CD4-positive, alpha-beta T cell treated with Interleukin-10 for 1 hour (primary cell): Measurements from ENCODE around the gene NCOA1.
"Not testable (repeated sequence)": the region's sequence is repeated elsewhere in the genome, so short reads cannot be mapped to it uniquely, and the experiment has no call there.

Source experiments
- DNase-seq: peaks from one replicate; pipeline ENCODE4 v3.0.0-alpha.2; 2020

NCOA1 gene

DNA sequence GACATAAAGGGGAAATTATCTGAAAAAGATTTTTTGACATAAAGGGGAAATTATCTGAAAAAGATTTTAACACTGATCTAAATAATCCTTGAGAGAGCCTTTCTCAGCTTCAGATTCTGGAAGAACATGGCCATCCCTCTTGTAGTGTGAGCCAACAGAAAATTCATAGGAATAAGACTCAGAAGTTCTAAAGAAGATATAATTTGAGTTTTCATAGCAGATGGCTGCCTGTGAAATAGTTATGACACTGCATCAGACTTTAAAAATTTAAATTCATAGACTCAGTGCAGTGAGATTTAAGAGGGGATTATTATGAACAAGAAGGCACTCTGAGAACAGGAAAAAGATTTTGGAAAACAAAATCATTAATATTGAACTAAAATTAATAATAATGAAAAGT is 50.6 kb downstream of the NCOA1 start:
- no peak for DNase-seq

DNA sequence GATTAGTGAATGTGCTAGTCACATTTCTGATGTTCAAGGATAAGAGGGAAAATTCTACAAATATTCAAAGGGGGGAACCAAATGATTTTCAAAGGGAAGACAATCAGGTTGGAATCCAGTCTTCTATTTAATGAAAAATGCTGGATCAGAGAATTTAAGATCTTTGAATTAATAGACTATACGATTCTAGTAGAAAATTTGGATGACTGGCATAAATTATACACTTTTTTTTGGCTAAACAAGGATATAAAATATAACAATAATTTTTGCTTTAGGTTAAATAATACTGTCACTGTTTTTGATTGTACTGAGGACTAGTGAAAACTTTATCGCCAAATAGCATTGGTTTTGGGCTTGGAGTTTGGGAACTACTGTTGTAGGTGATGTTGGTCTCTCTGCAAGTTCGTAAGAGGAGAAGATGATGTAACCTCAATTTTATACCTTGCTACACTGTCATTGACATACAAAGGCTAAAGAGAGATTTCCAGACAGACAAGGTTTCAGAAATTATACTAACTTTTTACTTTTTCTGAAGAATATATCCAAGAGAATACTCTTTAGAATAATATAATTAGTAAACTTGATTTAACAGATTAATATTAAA is 51.3 kb downstream of the NCOA1 start:
- no peak for DNase-seq

DNA sequence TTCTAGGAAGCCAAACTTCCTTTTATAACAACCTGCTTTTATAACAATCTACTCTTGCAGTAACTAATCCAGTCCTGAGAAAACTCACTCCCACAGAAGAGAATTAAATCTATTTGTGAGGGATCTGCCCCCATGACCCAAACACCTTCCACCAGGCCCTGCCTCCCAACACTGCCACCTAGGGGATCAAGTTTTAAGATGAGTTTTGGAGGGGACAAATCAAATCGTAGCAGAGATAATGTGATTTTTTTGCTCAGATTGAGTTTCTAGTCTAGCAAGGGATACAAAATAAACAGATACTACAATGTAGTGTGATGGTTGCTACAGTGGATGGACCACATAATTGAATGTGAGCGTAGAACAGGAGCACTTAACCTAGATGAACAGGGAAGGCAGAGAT is 52.2 kb downstream of the NCOA1 start:
- DNase-seq: peak; percentile 32

DNA sequence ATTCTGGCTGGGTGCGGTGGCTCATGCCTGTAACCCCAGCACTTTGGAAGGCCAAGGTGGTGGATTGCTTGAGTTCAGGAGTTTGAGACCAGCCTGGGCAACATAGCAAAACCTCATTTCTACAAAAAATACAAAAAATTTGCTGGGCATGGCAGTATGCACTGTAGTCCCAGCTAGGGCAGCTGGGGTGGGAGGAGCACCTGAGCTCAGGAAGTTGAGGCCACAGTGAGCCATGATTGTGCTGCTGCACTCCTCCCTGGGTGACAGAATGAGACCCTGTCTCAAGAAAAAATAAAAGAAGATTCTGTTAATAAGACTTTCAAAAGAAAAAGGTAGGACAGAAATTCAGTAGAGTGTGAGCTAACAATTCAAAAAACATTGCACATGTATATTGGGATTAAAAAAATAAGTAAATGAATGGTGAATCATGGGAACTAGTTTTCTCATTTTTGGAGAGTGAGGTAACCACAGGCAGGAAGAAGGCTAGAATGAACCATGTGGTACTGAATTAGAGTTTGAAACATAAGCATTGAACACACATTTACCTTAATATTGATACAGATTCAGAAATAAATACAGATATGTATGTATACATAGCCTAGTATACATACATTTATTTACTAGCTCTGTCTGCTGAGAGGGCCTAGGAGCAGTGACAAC is 53.5 kb downstream of the NCOA1 start:
- DNase-seq: no peak

DNA sequence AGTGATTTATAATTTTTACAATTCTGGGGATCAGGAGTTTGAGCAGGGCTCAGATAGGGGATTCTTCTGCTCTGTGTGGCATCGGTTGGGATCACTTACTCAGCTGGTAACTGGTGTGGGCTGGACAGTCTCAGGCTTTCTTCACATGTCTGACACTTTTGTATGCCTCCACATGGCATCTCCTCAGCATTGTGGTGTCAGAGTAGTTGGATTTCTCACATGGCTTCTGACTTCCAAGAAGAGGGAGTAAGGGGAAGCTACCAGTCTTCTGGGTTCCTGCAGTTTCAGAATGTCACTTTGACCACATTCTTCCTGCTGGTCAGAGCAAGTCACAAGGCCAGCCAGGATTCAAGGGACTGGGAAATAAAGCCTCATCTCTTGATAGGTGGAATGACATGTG is 55.6 kb downstream of the NCOA1 start:
- no peak for DNase-seq

DNA sequence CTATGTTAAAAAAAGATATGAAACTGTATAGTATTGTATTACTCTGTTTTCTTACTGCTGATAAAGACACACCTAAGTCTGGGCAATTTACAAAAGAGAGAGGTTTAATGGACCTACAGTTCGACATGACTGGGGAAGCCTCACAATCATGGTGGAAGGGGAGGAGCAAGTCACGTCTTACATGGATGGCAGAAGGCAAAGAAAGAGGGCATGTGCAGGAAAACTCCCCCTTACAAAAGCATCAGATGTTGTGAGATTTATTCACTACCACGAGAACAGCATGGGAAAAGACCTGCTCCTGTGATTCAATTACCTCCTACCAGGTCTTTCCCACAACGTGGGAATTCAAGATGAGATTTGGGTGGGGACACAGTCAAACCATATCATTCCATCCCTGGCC is 57.0 kb downstream of the NCOA1 start:
- no peak for DNase-seq

DNA sequence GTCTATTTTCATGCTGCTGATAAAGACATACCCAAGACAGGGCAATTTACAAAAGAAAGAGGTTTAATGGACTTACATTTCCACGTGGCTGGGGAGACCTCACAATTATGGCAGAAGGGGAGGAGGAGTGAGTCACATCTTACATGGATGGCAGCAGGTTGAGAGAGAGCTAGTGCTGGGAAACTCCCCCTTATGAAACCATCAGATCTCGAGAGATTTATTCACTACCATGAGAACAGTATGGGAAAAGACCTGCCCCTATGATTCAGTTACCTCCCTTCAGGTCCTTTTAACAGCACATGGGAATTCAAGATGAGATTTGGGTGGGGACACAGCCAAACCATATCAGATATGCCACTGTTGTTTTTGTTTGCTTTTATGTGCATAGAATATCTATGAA is 59.2 kb downstream of the NCOA1 start:
- not testable (repeated sequence) for DNase-seq

DNA sequence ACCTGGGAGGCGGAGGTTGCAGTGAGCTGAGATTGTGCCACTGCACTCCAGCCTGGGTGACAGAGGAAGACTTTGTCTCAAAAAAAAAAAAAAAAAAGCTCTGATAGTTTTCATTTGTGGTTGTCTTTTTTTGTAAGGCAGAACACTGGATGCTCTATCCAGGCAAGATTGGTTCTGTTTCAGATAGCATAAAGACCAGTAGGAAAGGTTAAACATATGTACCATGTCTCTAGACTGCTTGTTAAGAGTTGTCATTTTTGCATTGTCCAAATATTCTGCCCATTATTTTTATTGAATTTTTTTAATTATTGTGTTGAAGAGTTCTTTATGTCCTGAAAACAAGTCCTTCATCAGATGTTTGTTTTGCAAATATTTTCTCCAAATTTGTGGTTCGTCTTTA is 60.0 kb downstream of the NCOA1 start:
- no peak for DNase-seq

DNA sequence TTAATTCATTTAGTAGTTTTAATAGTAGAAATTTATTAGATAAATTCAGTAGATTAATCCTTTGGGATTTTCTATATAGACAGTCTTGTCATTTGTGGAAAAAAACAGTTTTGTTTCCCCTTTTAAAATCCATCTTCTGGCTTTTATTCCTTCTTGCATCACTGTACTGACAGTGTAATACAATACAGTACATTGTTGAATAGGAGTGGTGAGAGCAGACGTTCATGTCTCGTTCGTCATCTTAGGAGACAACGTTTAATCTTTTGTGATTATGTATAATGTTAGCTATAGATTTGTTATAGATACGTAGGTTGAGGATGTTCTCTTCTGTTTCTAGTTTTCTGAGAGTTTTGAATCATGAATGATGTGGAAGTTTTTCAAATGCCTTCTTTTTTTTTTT is 61.8 kb downstream of the NCOA1 start:
- DNase-seq: no peak

DNA sequence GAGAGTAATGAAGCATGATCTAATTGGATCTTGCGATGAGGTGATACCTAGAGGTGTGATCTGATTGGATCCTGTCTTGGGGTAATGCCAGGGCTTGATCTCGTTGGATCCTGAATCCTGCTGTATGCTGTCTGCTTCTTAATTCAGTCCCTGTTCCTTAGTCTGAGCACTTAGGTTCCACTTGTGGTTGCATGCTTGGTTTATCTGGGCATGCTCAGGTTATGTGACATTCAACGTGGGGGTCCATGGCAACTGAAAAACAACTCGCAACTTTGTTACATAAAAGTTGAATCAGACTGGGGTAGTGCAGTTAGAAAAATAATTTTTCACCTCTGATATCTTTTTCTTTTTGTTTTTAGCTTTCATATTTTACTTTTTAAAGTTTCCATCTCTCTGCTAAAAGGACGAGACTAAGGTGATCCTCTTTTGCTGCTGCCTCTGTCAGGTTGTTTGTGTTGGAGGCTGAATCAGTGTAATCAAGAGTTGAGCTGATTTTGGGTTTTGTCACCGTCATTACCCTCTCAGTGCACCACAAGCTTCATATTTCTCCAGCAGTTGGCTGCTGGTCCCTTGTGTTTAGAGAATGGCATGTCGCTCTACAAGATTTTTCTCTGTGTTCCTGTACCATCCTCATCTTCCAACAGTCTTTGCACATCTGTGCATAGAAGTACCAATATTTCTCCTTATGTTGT is 67.9 kb downstream of the NCOA1 start:
- DNase-seq: no peak

DNA sequence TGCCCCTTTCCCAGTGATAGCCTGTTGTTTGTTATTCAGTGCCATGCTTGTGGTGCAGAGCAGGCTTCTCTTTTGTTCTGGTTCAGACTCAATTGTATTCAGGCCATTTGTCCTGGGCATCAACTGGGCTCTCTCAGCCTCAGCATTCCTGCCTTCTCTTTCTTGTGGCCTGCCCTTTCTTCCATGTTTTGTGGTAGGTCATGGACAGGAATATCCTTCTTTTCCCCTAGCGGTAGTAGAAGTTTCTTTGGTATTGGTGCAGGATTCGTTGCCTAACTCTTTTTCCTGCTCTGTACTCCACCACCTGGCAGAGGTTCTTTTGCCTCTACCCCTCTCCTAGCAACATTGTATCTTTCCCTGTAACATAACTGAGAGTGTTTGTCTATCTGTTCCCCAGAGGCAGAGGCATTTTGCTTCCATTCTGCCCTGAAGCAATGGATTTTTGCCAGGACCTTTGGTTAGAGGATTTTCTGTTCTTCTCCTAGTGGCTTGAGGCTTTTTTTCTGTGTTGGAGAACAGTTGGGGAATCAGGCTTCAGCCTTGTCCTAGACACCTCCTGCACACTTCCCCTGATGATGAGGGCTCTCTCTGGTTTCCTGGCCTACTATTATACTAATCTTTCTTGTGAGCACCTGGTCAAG is 68.5 kb downstream of the NCOA1 start:
- DNase-seq: no peak

DNA sequence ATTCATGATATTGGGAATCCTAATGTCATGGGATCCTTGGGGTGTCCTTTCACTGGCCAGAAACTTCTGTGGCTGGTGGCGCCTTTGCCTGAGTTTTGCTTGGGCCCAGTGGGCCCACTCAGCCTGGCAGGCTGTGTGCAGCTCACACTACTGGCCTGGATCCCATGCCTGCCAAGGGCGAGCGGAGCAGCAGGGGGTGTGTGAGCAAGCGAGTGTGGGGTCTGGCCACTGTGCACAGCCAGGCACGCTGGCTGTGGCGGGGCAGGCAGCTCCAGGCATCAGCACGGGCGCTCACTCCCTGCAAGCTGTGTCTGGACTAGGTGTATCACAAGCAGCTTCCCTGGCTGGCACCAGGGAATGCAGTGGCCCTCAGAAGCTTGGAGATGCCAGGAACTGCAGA is 74.5 kb downstream of the NCOA1 start:
- DNase-seq: no peak

DNA sequence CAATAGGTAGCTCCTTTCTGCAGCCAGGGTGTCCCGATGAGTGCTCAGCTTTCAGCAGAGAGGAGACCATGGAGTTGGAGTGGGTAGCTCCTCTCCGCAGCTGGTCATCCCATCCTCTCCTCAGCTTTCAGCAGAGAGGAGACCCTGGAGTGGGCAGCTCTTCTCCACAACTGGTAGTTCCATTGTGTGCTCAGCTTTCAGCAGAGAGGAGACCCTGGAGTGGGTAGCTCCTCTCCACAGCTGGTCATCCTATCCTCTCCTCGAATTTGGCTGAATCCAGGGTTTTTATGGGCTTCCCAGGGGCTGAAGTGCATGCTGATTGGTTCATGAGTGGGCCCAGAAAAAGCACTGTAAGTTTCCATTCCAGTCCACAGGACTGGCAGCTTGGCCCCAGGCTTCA is 75.2 kb downstream of the NCOA1 start:
- no peak for DNase-seq

DNA sequence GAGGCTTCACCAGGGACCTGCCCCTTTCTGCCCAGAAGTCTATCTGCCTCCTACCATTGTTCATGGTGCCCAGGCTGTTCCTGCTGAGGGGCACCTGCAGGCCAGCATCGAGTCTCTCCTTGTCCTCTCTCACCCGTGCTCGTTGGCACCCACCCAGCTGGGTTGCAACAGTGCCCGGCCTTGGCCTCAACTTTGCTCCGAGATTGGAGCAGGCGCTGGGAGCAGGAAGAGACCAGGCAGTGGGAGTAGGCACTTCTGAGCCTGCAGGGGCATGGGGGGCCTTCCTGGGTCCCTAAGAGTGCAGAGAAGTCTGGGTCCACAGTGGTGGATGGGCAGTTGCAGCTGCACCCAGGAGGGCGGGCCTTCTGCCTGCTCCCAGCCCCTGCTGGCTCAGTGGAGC is 75.6 kb downstream of the NCOA1 start:
- DNase-seq: no peak

DNA sequence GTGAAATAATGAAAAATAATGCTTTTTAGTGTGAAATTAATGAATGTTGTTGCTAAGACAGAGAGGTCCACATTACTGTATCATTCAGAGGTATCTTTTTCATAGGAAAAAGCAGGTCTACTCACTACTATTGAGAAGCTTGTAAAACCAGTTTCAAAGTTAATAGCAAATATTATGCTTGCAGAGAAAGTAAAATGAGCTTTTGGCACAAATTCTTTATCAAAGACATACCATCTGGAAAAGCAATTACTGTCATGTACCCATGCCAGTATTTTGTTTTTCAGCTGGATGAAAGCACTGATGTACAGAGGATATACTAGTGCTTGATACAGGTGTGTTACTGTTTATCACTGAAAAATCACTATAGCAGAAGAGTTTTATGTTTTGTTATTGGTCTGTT is 77.5 kb downstream of the NCOA1 start:
- DNase-seq: no peak

DNA sequence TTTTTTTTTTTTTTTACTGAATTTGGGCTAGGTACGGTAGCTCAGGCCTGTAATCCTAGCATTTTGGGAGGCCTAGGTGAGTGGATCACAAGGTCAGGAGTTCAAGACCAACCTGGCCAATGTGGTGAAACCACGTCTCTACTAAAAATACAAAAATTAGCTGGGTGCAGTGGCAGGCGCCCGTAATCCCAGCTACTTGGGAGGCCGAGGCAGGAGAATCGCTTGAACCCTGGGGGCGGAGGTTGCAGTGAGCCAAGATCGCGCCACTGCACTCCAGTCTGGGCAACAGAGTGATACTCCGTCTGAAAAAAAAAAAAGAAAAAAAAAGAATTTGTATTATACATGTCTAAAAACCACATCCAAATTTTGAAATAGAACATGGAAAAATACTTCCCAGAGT is 78.5 kb downstream of the NCOA1 start:
- DNase-seq: not testable (repeated sequence)

DNA sequence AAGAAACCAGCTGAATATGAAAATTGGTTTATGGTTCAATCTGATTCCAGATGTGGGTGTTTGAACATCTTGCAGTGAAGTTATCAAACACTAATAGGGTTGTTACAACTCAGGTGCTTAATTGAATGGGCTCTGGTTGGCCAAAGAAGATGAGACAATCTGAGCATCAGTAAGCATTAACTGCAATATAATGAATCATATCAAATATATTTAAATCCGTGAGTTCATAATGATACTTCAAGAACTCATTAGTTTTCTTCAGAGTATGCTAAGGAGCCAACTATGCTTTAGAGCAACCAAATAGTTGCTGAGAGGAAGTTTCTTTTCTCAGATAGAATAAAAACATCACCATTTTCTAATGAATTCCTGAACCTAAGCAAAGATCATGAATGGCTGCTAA is 79.2 kb downstream of the NCOA1 start:
- DNase-seq: no peak

DNA sequence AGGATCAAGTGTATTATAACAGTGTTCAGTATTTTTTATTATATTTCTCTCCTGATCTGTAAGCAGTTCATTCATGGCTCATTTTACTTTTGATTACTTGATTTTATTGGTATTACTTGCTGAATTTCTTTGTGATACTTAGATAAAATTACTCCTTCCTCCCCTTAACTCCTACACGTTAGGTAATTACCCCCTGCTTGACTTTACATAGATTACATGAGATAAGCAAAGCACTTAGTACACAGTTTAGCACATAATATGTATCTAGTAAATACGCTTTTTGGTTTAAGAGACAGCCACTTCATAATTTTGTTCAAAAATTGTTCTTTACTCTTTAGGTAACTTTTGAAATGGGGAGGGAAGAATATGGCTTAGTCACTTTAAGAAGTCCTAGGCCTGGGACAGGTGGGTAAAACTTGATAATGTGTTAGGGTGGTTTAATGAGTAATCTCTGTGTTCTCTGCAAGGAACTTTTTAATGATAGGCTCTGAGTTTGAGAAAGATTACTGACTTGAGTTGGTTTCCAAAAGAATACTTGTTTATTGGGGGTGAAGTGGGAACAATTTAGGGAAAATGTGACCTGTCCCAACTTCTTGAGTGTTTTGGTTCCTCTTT is 80.9 kb downstream of the NCOA1 start:
- DNase-seq: no peak

DNA sequence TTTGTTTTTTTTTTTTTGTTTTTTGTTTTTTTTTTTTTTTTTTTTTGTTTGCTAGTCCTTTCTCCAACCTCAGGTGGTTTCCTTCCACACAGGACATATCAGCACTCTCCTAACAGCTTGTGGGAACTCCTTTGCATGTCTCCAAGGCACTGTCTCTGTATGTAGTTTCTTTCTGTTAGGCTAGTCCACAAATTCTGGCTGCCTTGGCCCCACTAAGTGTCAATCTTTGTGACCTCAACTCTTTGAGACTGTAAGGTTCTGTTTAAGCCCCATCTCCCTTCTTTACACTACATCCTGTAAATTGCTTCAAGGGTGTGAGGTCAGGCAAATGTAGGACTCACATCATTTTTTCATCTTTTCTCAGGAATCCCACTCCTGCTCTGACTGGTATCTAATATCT is 85.1 kb downstream of the NCOA1 start:
- no peak for DNase-seq

DNA sequence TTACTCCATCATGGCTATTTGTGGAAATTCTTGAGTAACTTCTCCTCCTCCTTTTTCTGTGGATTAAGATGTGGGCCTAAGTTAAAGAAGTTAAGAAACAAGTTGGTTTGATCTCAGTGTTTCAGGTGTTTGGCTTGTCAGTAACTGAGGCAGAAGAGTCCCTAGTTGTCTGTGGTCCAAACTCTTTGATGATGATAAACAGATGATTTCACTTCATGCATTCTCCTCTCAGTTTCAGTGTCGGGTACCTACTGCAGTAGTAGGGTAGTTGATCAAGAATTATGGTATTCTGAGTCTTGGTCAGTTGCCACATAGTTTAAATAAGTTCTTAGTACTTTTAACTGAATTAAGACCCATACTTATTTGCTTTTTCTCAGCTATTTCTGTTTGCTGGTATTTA is 85.6 kb downstream of the NCOA1 start:
- no peak for DNase-seq

DNA sequence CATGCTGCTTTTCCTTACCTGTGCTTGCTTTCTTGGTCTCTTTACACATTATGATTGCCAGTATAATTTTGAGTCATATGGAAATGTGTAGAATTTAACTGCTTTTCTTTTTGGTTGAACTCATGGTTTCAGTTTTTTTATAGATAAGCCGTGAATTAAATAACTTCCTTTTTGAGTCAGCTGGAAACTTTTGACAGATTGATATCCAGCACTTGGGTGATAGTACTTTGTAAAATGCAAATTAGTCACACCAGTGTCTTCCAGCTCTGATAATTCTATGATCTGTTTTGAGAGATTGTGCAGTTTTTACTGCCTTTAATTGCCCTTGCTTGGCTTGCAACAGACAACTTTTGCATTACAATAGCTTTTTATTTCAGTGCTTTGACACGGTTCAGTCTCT is 86.4 kb downstream of the NCOA1 start:
- DNase-seq: peak; percentile 4

DNA sequence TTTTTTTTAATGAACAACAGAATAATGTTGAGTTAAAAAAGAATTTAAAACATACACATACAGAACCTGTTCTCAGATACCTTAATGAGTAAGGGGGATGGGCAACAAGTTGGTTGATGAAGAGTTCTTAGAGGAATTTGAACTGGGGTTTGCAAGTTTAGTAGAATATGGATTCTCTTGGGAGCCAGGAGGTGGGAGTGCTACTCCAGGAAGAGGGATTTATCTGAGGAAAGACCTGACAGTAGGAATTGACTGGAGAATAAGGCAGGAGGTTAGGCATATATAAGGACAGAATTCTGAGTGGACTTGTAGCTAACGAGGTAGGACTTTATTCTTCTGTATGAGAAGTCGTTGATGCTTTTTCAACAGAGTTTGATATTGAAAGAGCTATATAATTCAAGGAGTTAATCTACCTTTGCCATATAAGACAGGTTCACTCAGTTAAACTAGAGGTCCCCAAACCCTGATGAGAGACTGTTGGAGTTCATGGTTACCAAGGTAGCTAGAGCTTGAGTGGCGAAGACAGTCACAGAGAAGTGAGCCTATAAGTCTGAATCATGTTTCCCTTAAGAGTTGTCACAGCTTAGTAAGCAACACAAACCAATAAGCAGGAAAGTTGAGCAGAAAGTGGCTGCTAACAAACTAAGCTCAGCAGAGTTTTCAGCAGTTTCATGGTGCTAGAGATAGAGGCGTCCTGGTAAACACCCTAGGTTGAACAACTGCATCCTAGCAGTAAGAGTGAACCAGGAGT is 88.2 kb downstream of the NCOA1 start:
- no peak for DNase-seq

DNA sequence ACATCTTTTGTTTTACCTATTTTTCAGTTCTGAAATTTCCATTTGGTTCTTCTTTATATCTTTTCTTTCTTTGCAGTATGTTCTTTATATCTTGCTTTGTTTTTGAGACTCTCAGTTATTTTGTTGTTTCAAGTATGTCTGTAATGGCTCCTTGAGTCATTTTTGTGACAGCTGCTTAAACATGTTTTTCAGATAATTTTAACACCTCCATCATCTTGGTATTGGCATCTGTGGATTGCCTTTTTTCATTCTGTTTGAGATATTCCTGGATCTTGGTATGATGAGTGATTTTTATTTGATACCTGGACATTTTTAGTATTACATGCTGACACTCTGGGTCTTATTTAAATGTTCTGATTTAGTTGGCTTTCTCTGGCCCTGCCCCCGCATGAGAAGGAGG is 89.5 kb downstream of the NCOA1 start:
- no peak for DNase-seq
